HG03097 (cell line): Measurements from ENCODE around the gene HPS4.
"Not testable (repeated sequence)": the region's sequence is repeated elsewhere in the genome, so short reads cannot be mapped to it uniquely, and the experiment has no call there.

Experiments used
- ATAC-seq: cut with Tn5 transposase; IDR thresholded peaks from one replicate; pipeline ENCODE4 v1.9.1; 2021; ENCODE audit not compliant: unreplicated experiment, low FRiP score

The HPS4 gene

GRCh38 chr22:26445577-26446275, 37.9 kb downstream of the HPS4 start:
- no peak for ATAC-seq

DNA sequence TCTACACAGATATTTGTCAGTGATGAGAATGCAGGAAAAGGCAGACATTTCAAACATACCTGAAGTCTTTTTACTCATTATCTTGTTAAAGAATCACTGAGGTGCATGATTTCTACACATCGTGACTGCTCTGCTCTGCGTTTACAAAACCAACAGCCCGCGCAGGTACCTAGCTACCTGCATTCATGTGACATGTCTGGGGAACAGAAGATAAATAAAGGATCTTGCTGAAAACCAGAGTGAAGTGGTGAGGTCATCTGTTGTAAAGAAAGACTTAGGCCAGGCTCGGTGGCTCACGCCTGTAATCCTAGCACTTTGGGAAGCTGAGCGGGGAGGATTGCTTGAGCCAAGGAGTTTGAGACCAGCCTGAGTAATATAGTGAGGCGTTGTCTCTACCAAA, 38.8 kb downstream of the HPS4 start:
- ATAC-seq, result no peak

DNA sequence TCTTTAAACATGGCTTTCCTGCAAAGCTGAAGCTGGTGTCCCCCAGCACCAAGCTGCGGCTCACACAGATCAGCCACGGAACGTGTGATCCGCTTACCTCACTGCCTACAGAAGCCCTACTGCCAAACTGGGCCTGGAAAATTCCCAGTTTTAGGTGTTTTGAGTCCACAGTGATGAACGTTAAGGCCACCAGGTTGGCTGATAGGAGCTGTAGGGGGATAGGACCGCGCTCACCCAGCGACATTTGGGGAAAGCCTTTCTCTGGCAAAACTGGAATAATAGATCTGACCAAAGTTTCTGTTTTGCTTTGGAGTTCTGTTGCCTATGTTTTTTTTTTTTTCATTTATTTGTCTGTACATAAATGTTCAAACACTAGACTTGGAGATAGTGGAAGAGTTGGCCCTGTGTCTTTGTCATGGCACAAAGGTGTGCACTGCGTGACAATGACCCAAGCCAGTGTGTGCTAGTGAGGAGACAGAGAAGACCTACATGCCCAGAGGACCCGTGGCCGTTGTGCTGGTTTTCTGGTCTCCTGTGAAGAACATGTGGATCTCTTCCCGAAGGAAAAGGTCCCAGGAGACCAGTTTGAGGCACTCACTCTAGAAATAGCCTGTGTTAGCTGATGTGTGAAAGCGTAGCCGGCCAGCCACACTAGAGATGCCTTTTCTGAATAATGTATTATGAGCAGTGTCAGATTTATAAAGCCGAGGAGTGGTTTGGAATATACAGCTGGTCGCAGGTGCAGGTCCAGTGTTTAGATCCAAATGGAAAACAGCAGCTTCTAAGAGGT, 39.5 kb downstream of the HPS4 start:
- ATAC-seq, result no peak

- no peak for ATAC-seq
Measured at GRCh38 chr22:26442086-26442756, 41.4 kb downstream of the HPS4 start.

DNA sequence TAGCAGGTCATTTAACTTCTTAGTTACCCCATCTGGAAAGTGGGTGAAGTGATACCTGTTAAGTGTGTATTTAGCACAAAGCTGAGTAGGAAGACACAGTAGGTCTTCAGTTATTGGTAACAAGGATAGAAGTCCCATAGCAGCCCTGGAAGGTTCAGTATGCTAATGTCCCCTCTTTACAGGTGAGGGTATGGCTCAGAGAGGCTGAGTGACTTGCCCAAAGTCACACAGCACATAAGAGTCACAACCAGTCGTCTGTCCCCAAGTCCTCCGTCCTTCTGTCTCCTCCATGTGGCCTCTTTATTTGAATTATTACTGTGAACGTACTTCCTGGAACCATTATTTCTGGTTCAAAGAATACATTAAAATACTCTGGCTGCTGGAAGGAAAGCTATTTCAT, 44.0 kb downstream of the HPS4 start:
- ATAC-seq, result no peak

GRCh38 chr22:26438776-26439175, 44.8 kb downstream of the HPS4 start:
- ATAC-seq, result not testable (repeated sequence)

DNA sequence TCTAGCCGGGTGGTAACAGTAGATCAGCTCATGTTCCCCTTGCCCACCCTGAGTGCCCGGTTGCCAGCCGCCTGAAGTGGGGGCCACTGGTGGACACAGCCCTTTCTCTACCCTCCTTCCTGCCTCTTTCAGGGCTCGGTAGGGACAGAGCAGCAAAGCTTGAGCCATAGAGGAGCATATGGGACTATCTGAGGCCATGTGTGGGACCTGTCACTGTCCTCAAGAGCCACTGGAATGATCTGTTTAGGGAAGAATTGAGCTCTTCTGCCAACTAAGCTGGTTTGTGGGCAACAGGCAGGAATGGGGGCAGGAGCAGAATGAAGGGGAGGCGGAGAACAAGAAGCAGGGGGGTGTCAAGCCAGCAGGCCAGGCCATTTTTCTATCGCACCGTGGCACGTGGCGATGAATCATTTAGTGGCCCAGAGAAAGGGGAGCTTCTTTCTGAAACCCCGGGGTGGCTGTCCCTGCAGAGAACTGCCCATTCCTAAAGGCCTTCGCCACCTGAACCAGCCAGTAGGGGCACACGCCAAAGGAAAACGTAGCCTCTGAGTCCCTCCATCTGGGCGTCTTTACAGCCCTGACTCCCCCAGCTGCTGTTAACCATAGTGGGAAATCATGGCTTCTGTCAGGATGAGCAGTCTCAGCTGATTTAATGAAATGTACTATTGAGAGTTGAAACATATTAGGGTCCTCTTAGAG, 45.7 kb downstream of the HPS4 start:
- no peak for ATAC-seq

- no peak for ATAC-seq
Measured at GRCh38 chr22:26436903-26437515, 46.6 kb downstream of the HPS4 start.

- no peak for ATAC-seq
Measured at GRCh38 chr22:26435327-26436093, 48.1 kb downstream of the HPS4 start.

DNA sequence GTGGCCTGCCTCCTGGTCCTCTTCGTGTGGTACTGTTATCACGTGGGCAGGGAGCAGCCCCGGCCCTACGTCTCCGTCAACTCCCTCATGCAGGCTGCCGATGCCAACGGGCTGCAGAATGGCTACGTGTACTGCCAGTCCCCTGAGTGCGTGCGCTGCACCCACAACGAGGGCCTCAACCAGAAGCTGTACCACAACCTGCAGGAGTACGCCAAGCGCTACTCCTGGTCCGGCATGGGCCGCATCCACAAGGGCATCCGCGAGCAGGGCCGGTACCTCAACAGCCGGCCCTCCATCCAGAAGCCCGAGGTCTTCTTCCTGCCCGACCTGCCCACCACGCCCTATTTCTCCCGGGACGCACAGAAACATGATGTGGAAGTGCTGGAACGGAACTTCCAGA, 49.8 kb downstream of the HPS4 start:
- ATAC-seq, result no peak

GRCh38 chr22:26432619-26433311, 50.8 kb downstream of the HPS4 start:
- ATAC-seq, result no peak

DNA sequence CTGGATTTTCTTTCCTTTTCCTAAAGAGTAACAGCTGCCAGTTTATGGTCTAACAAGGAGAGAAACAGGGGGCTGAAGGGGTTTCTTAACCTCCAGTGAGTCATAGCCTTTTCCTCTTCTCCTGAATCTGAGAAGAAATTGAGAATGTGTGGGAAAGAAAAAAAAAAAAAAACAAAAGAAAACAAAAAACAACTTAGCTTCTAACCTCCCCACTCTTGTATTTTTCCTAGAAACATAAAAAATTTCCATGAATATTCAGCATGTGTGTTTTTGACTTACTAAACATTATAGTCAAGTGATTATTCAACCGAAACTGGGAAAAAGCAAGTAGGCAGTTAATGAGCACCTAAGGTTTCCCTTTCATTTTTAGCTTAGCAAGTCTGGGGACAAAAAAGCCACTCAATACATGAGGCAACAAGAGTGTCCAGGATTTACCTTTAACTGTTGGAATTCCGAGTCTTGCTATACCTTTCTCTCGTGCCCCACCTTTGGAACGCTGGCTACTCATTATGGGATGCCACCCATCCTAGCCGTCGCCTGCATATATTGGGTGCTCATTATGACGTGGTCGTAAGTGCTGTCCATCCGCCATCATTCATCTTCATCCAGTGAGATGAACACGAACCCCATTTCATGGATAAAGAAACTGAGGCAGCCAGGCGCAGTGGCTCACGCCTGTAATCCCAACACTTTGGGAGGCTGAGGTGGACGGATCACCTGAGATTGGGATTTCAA, 52.2 kb downstream of the HPS4 start:
- no peak for ATAC-seq

GRCh38 chr22:26430600-26430999, 53.0 kb downstream of the HPS4 start:
- ATAC-seq, result no peak

DNA sequence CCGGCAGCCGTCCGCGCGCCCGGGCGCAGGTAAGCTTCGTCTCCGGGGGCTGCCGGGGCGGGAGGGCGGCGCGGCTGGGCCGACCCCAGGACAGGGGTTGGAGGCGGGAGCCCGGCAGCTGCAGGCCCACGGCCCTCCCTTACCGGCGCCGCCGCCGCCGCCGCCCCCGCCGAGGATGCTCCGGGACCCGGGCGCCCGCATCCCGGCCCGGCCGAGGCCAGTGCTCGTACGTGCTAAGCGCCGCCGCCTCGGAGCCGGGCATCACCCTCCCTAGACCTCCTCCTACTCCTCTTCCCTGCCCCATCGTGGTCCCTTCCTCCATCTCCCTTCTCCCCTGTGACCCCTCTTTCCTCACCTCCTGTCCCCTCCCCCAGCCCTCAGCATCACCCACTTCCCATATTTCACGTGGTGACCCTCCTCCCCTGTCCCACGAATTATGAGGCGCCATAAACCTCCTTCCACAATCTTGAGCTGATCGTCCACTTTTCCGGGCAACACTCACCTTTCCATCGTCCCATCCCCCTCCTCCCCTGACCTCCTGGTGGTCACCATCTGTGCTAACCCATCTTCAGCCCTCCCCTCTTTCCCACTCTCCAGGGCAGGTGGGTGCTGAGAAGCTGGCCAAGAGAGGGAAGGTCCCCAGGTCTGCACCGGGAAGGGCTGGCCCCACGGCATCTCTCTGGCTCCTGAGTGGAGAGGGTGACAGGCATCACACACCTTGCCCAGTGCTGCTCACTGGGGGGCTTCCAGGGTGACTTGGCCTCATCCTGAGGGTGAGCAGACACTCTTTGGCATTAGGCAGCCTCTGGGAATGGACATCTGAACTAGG, 53.9 kb downstream of the HPS4 start:
- ATAC-seq, result peak; percentile 4

DNA sequence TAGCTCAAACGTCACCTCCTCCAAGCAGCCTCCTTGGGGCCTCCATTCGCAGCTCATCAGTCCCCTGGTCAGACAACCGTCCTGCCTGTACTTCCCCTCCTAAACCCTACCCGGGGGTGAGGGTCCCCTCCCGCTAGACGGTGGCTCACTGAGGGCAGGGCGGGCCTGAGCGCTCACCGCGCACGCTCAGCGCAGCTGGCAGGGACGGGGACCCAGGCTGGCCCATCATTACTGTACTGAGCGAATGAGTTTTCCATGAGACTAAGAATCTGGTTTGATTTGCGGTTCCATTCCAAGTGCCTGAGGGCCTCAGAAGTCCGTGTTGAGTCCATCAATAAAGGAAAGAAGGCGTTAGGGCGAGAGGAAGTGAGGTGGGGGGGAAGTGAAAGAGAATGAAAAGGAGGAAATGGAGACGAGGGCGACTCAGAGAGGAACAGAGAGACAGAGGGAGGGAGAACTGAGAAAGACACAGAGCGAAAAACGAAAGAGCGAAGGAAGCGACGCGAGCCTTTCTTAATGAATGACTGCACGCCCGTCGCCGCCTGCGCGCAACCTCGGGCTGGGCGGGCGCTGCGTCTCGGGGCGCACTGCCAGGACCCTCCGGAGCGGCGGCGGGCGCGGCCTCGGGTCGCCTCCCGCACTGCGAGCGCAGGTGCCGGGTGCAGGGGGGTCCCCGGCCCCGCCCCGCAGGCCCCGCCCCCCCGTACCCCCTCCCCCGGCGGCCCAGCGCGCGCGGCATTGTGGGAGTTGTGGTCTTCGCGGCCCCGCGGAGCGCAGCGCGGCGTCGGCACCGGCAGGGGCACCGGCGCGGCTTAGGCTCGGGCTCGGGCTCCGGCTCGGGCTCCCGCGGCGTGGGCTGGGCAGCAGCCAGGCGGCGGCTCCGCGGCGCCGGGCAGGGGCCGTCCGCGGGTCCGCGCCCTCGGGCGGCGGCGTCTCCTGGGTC, 54.8 kb downstream of the HPS4 start, which contains the start of gene ASPHD2:
ASPHD2 (plus strand) TSS at position 746 of the 943 bp plus-strand sequence. CDS start 4,356 bp downstream, outside the sequence.
- ATAC-seq, result peak; percentile 62

DNA sequence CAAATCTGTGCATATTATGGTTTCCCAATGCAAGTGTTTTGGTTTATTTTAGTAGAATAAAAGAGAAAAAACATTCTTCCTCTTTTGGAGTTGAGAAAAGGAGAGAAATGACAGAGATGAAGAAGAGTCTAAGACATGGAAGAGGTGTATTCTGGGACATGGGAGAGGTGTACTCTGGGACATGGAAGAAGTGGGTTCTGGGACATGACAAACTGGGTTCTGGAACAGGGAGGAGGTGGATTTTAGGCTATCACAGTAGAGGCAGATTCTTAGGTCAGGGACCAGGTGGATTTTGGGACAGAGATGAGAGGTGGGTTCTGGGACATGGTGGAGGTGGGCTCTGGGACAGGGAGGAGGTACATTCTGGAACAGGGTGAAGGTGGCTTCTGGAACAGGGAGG, 56.7 kb downstream of the HPS4 start:
- no peak for ATAC-seq
